Breast epithelium (tissue), 4 donors: ENCODE data around the gene C12orf56. TPM values are rescaled to one million over a fixed set of nuclear protein-coding genes. Genes with fewer than 3 reads are reported as not detected.
"Not testable (repeated sequence)": the region's sequence is repeated elsewhere in the genome, so short reads cannot be mapped to it uniquely, and the experiment has no call there.

Experiments
- DNase-seq, 2 donors: peaks; one replicate each; pipeline ENCODE4 v3.0.0-alpha.2; 2019; ENCODE audit warnings: low spot score in 2 of 2
- H3K27ac ChIP-seq, 2 donors: fragments of 200-600 bp; sonication (generic) in 1 of 2; one replicate each; pipeline ENCODE4 v1.5.1; 2016 to 2019; ENCODE audit warnings: mild to moderate bottlenecking in 1 of 2
- H3K27me3 ChIP-seq, 2 donors: fragments of 200-600 bp; sonication (generic) in 1 of 2; one replicate each; pipeline versions ENCODE4 v1.5.1 to v1.6.0; 2017 to 2019; ENCODE audit warnings: control low read depth in 1 of 2, mild to moderate bottlenecking in 1 of 2
- H3K36me3 ChIP-seq: fragments of 200-600 bp; one replicate; pipeline ENCODE4 v1.5.1; 2019
- H3K4me1 ChIP-seq, 2 donors: fragments of 200-600 bp; sonication (generic); one replicate each; pipeline ENCODE4 v1.5.1; 2016 to 2019; ENCODE audit warnings: control low read depth in 1 of 2
- H3K4me3 ChIP-seq, 3 donors: fragments of 200-600 bp; sonication (generic); 1 replicate in 2 of 3; 2 replicates in 1 of 3; pipeline ENCODE4 v1.5.1; 2016 to 2019; ENCODE audit warnings: mild to moderate bottlenecking in 3 of 3, moderate library complexity in 2 of 3
- H3K9me3 ChIP-seq, 2 donors: fragments of 200-600 bp; sonication (generic) in 1 of 2; one replicate each; pipeline ENCODE4 v1.5.1; 2016 to 2019; ENCODE audit warnings: control low read depth in 1 of 2
- POLR2A ChIP-seq: fragments of 450-650 bp; IDR thresholded peaks from one replicate; pipeline ENCODE4 v1.6.1; 2016; ENCODE audit warnings: antibody characterized with exemption, mild to moderate bottlenecking, moderate library complexity
- POLR2AphosphoS5 ChIP-seq, 3 donors: sonication (generic); formaldehyde crosslinking; IDR thresholded peaks; one replicate each; pipeline ENCODE4 v1.6.1; 2017; ENCODE audit warnings: antibody characterized with exemption in 3 of 3
- intact Hi-C: fragments of 100-400 bp; cut with DNase I; formaldehyde crosslinking; loops from one replicate; pipeline ENCODE4 v1.15.1; 2023; ENCODE audit warnings: low total_unique reads
- total RNA-seq, 3 donors: library from RNA; depleted of rRNA; stranded (reverse); fragments of >200 nt; gene quantifications; one replicate each; pipeline ENCODE4 v1.1.0, GENCODE V29; 2016
- TF ChIP-seq, protein P1 (sequence below), 3 donors: fragments of 450-650 bp; IDR thresholded peaks; one replicate each; pipeline ENCODE4 v1.5.1; 2016 to 2017; ENCODE audit warnings: antibody characterized with exemption in 3 of 3, mild to moderate bottlenecking in 3 of 3, moderate library complexity in 3 of 3

The C12orf56 gene
- total RNA-seq, 3 donors from 2014 or later = not detected

GRCh38 chr12:64332296-64332695, 58.3 kb downstream of the C12orf56 start:
- intact Hi-C loops = no loop called here
- H3K4me1 ChIP-seq = no peaks in the 10 kb centered on the region
- H3K27ac ChIP-seq = no peak overlapping the region
- H3K9me3 ChIP-seq = no peaks in the 10 kb centered on the region
- no peaks in the 10 kb centered on the region for H3K27me3 ChIP-seq
- H3K36me3 ChIP-seq = no peaks in the 10 kb centered on the region
- TF ChIP-seq, protein P1, sequence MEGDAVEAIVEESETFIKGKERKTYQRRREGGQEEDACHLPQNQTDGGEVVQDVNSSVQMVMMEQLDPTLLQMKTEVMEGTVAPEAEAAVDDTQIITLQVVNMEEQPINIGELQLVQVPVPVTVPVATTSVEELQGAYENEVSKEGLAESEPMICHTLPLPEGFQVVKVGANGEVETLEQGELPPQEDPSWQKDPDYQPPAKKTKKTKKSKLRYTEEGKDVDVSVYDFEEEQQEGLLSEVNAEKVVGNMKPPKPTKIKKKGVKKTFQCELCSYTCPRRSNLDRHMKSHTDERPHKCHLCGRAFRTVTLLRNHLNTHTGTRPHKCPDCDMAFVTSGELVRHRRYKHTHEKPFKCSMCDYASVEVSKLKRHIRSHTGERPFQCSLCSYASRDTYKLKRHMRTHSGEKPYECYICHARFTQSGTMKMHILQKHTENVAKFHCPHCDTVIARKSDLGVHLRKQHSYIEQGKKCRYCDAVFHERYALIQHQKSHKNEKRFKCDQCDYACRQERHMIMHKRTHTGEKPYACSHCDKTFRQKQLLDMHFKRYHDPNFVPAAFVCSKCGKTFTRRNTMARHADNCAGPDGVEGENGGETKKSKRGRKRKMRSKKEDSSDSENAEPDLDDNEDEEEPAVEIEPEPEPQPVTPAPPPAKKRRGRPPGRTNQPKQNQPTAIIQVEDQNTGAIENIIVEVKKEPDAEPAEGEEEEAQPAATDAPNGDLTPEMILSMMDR (IDR thresholded peaks at IDR 0.05) = no peak
- TF ChIP-seq POLR2A (no peak), POLR2AphosphoS5 (IDR thresholded peaks at IDR 0.05) (no peak)
- no peak for DNase-seq
- no peak overlapping the region for H3K4me3 ChIP-seq

DNA sequence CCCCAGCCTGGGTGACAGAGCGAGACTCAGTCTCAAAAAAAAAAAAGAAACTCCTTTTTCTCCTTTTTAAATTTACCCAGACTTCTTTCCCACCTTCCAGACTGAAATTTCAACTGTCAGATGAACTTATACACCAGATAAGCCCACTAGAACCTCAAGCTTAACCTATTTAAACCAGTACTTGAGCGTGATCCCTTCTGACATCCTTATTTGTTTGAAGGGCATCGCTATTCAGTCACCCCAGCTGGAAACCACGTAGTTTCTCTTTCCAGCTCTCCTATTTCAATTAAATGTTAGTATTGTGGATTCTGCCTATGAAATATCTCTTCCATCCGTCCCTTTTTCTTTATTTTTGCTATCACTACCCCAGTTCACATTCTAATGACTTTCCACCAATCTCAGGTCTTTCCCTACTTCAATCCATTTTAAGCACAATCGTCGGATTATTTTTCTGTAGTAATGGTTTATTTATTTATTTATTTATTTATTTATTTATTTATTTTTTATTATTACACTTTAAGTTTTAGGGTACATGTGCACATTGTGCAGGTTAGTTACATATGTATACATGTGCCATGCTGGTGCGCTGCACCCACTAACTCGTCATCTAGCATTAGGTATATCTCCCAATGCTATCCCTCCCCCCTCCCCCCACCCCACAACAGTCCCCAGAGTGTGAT, 61.4 kb downstream of the C12orf56 start:
- H3K4me3 ChIP-seq, H3K36me3 ChIP-seq, H3K9me3 ChIP-seq, H3K4me1 ChIP-seq, intact Hi-C loops, DNase-seq, H3K27me3 ChIP-seq, H3K27ac ChIP-seq: not testable (repeated sequence)

- DNase-seq = no peak
- H3K9me3 ChIP-seq = no peaks in the 10 kb centered on the region
- TF ChIP-seq, protein P1 (IDR thresholded peaks at IDR 0.05) = no peak
- no peak for TF ChIP-seq POLR2AphosphoS5 (IDR thresholded peaks at IDR 0.05)
- TF ChIP-seq POLR2A = no peak
- no peak overlapping the region for H3K4me3 ChIP-seq
- H3K27me3 ChIP-seq = no peaks in the 10 kb centered on the region
- no peaks in the 10 kb centered on the region for H3K36me3 ChIP-seq
- intact Hi-C loops = no loop called here
- no peaks in the 10 kb centered on the region for H3K4me1 ChIP-seq
- H3K27ac ChIP-seq = no peak overlapping the region
These were observed 65.5 kb downstream of the C12orf56 start for GRCh38 chr12:64325055-64325454.

DNA sequence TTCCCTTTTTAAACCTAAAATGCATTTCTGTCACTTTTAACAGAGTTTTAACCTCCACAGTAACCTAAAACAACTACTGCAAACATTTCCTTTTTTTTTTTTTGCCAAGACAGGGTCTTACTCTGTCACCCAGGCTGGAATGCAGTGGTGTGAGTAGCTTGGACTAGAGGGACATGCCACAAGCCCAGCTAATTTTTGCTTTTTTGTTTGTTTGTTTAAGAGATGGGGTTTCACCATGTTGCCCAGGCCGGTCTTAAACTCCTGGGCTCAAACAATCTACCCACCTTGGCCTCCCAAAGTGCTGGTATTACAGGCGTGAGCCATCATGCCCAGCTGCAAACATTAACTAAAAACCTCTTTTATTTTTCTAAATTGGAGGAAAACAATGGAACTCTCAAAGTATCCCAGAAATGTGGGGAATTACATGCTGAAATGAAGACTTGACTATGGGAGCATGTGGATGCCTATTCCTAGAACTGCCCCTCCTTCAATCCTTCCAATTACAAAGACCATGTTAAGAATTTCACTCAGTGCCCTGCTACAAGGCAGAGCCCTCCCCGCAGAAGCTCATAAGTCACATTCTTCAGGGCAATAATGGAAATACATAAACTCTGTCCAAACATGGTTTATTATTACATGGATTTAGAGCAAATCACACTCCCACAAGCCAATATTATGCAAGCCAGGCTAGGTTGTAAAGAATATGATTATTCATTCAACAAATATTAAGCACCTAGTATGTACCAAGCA, 66.9 kb downstream of the C12orf56 start:
- Histone ChIP-seq H3K27ac (no peak overlapping the region), H3K36me3 (no peaks in the 10 kb centered on the region), H3K27me3 (no peaks in the 10 kb centered on the region), H3K4me1 (no peaks in the 10 kb centered on the region), H3K9me3 (no peaks in the 10 kb centered on the region), H3K4me3 (no peak overlapping the region)
- TF ChIP-seq POLR2A = no peak
- TF ChIP-seq, protein P1 (IDR thresholded peaks at IDR 0.05) = no peak
- TF ChIP-seq POLR2AphosphoS5 (IDR thresholded peaks at IDR 0.05) = no peak
- intact Hi-C loops = no loop called here
- DNase-seq = no peak

DNA sequence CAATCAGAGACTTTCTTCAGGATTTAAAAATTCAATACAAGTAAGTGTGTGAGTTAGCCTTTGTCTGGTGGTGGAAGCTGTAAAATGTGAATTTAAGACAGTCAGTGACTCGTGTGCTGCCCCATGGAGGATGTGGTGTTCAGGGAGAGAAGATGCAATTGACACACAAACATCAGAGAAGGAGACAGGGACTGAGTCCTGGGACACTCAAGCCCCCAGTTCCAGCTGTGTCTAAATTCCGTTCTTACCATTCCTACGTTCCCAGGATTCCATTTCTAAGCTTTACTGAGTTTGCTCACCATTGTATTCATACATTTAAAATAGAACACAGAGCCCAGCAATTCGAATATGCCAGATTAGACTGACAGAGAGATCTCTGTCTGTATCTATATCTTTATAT, 67.6 kb downstream of the C12orf56 start:
- intact Hi-C loops = no loop called here
- H3K27me3 ChIP-seq = no peaks in the 10 kb centered on the region
- TF ChIP-seq, protein P1 (IDR thresholded peaks at IDR 0.05) = no peak
- TF ChIP-seq POLR2A = no peak
- no peak for DNase-seq
- no peak overlapping the region for H3K27ac ChIP-seq
- no peaks in the 10 kb centered on the region for H3K36me3 ChIP-seq
- no peak overlapping the region for H3K4me3 ChIP-seq
- H3K9me3 ChIP-seq = no peaks in the 10 kb centered on the region
- no peaks in the 10 kb centered on the region for H3K4me1 ChIP-seq
